ENCODE data around the gene CMSS1. TPM values are rescaled to one million over a fixed set of nuclear protein-coding genes. Genes with fewer than 3 reads are reported as not detected.
A peak's percentile ranks its signal among the peaks of the same experiment; 100 is the strongest.

The CMSS1 gene
- polyA plus RNA-seq, 1 of the 3 experiments (the other 2 are of a cell fraction): 9.1 TPM

DNA sequence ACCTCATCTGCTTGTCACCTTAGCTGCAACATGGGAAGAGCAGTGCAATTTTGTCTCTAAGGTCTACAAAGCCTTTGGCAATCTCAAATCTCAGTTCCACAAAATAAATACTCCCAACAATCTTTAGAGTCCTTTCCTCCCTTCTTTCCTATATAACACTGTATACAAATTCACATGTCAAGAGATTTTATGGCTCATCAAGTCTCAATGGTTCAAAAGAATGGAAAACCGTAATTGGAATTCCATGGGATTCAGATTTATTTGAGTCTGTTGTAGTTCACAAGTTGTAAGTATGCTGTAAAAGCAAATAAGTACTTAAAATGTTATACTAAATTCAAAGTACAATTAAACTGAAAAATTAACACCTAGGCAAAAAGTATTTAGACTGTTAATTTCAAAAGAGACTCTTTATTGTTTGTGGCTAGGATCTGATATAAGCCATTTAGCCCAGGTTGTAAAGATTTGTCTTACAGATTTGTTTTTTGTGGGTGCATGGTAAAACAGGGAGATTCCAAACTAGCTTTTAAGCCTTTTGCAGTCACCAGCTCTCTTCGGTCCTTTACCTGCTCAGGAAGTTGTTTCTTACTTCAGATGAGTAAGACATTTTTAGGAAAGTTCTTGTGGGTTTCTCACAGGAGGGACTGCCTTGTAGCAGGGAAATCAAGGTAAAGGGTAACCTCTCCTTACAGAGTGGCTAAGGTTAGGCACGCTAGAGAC is 50.1 kb downstream of the CMSS1 start:
- Histone ChIP-seq H4K20me1 (ENCODE audit: insufficient read depth) (0 out of 2 replicates have a peak, but pooled peaks cover 7% of the 10 kb centered on the region), H3K9me2 (no peaks in the 10 kb centered on the region), H3K4me2 (no peak overlapping the region), H3K27me3 (ENCODE audit: insufficient read depth) (no peaks in the 10 kb centered on the region), H3K4me3 (ENCODE audit: low read depth in 2 of 2, low read length in 1 of 2) (no peak overlapping the region), H3K9me3 (no peaks in the 10 kb centered on the region), H3F3A (replicated peaks; ENCODE audit: insufficient read depth) (peaks cover 41% of the 10 kb centered on the region), H3K79me2 (ENCODE audit: insufficient read depth) (peaks cover 98% of the 10 kb centered on the region), H3K9ac (no peak overlapping the region), H3K27ac (ENCODE audit: low read depth in 2 of 2, low read length in 1 of 2) (peak overlapping the region in 1 of 2 experiments; percentile 81; a peak in 1 of 4 replicates), H2AFZ (ENCODE audit: low read depth) (no peak overlapping the region), H3K4me1 (ENCODE audit: control insufficient read depth in 1 of 2, insufficient read depth in 2 of 2, low read depth in 1 of 2, low read length in 1 of 2) (peaks cover 0 to 56% of the 10 kb centered on the region in 2 experiments; a peak in 3 of 4 replicates), H3K36me3 (replicated peaks in 1 of 2; ENCODE audit: control insufficient read depth in 1 of 2, insufficient read depth in 2 of 2, low read length in 1 of 2) (peaks cover 37 to 70% of the 10 kb centered on the region in 2 experiments)
- DNase-seq: no peak
- CTCF ChIA-PET: interaction anchor here (1.4 to 1.5 kb wide), 2 partner anchors 10 to 24 kb away, joined by 4 to 6 read pairs; no protein-coding TSS in a partner anchor
- POLR2A ChIA-PET: no interaction called here
- WGBS (ENCODE audit: low lambda C conversion rate): 95% methylated on average over 3 of the region's 3 CpGs
- TF ChIP-seq YY1 (IDR thresholded peaks at IDR 0.05; ENCODE audit: low read depth) (no peak), FOXJ3 (CRISPR knock-in tag; IDR thresholded peaks at IDR 0.05) (no peak), RAD21 (IDR thresholded peaks at IDR 0.05; ENCODE audit: low read length) (no peak), RCOR1 (IDR thresholded peaks at IDR 0.05; ENCODE audit: low read length) (no peak), EP300 (IDR thresholded peaks at IDR 0.05; ENCODE audit: borderline replicate concordance in 1 of 2, low read depth in 1 of 2, low read length in 1 of 2) (no peak), GABPA (IDR thresholded peaks at IDR 0.05; ENCODE audit: low read depth) (no peak), POLR2AphosphoS5 (IDR thresholded peaks at IDR 0.05; ENCODE audit: low read depth, low read length) (no peak), FOSL2 (IDR thresholded peaks at IDR 0.05; ENCODE audit: borderline replicate concordance, low read depth) (no peak), NRF1 (IDR thresholded peaks at IDR 0.05; ENCODE audit: low read depth, low read length) (no peak), RFX5 (IDR thresholded peaks at IDR 0.05; ENCODE audit: low read length) (no peak), SMC3 (IDR thresholded peaks at IDR 0.05; ENCODE audit: low read depth, low read length) (no peak)
- TF ChIP-seq, protein P1, sequence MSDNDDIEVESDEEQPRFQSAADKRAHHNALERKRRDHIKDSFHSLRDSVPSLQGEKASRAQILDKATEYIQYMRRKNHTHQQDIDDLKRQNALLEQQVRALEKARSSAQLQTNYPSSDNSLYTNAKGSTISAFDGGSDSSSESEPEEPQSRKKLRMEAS (IDR thresholded peaks at IDR 0.05; ENCODE audit: low read depth): no peak
- TF ChIP-seq, protein P2, sequence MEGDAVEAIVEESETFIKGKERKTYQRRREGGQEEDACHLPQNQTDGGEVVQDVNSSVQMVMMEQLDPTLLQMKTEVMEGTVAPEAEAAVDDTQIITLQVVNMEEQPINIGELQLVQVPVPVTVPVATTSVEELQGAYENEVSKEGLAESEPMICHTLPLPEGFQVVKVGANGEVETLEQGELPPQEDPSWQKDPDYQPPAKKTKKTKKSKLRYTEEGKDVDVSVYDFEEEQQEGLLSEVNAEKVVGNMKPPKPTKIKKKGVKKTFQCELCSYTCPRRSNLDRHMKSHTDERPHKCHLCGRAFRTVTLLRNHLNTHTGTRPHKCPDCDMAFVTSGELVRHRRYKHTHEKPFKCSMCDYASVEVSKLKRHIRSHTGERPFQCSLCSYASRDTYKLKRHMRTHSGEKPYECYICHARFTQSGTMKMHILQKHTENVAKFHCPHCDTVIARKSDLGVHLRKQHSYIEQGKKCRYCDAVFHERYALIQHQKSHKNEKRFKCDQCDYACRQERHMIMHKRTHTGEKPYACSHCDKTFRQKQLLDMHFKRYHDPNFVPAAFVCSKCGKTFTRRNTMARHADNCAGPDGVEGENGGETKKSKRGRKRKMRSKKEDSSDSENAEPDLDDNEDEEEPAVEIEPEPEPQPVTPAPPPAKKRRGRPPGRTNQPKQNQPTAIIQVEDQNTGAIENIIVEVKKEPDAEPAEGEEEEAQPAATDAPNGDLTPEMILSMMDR (IDR thresholded peaks at IDR 0.05): no peak
- TF ChIP-seq, protein P3, sequence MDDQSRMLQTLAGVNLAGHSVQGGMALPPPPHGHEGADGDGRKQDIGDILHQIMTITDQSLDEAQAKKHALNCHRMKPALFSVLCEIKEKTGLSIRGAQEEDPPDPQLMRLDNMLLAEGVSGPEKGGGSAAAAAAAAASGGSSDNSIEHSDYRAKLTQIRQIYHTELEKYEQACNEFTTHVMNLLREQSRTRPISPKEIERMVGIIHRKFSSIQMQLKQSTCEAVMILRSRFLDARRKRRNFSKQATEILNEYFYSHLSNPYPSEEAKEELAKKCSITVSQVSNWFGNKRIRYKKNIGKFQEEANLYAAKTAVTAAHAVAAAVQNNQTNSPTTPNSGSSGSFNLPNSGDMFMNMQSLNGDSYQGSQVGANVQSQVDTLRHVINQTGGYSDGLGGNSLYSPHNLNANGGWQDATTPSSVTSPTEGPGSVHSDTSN (IDR thresholded peaks at IDR 0.05): no peak
- TF ChIP-seq, protein P4, sequence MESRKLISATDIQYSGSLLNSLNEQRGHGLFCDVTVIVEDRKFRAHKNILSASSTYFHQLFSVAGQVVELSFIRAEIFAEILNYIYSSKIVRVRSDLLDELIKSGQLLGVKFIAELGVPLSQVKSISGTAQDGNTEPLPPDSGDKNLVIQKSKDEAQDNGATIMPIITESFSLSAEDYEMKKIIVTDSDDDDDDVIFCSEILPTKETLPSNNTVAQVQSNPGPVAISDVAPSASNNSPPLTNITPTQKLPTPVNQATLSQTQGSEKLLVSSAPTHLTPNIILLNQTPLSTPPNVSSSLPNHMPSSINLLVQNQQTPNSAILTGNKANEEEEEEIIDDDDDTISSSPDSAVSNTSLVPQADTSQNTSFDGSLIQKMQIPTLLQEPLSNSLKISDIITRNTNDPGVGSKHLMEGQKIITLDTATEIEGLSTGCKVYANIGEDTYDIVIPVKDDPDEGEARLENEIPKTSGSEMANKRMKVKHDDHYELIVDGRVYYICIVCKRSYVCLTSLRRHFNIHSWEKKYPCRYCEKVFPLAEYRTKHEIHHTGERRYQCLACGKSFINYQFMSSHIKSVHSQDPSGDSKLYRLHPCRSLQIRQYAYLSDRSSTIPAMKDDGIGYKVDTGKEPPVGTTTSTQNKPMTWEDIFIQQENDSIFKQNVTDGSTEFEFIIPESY (IDR thresholded peaks at IDR 0.05; ENCODE audit: borderline replicate concordance, low read depth): no peak
- TF ChIP-seq, protein P5, sequence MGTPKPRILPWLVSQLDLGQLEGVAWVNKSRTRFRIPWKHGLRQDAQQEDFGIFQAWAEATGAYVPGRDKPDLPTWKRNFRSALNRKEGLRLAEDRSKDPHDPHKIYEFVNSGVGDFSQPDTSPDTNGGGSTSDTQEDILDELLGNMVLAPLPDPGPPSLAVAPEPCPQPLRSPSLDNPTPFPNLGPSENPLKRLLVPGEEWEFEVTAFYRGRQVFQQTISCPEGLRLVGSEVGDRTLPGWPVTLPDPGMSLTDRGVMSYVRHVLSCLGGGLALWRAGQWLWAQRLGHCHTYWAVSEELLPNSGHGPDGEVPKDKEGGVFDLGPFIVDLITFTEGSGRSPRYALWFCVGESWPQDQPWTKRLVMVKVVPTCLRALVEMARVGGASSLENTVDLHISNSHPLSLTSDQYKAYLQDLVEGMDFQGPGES (IDR thresholded peaks at IDR 0.05; ENCODE audit: low read depth, low read length): no peak
- TF ChIP-seq, protein P6, sequence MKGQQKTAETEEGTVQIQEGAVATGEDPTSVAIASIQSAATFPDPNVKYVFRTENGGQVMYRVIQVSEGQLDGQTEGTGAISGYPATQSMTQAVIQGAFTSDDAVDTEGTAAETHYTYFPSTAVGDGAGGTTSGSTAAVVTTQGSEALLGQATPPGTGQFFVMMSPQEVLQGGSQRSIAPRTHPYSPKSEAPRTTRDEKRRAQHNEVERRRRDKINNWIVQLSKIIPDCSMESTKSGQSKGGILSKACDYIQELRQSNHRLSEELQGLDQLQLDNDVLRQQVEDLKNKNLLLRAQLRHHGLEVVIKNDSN (IDR thresholded peaks at IDR 0.05; ENCODE audit: borderline replicate concordance, low read depth): no peak
- TF ChIP-seq, protein P7, sequence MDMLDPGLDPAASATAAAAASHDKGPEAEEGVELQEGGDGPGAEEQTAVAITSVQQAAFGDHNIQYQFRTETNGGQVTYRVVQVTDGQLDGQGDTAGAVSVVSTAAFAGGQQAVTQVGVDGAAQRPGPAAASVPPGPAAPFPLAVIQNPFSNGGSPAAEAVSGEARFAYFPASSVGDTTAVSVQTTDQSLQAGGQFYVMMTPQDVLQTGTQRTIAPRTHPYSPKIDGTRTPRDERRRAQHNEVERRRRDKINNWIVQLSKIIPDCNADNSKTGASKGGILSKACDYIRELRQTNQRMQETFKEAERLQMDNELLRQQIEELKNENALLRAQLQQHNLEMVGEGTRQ (IDR thresholded peaks at IDR 0.05; ENCODE audit: borderline replicate concordance, low read depth, low read length): no peak

All from SK-N-SH (cell line).